Esophagus (tissue), 2 donors: ENCODE results near the gene LOXL4. TPM values are rescaled to one million over a fixed set of nuclear protein-coding genes. Genes with fewer than 3 reads are reported as not detected.

ENCODE experiments used
- H3K27ac ChIP-seq, 2 donors: one replicate each; pipeline ENCODE4 v1.5.1; 2013; ENCODE audit warnings: low read depth in 2 of 2, mild to moderate bottlenecking in 2 of 2, inconsistent platforms in 1 of 2, low read length in 1 of 2, moderate library complexity in 1 of 2
- H3K27me3 ChIP-seq, 2 donors: one replicate each; pipeline ENCODE4 v1.6.1; 2013; ENCODE audit warnings: low read length in 2 of 2, control low read depth in 1 of 2, mild to moderate bottlenecking in 1 of 2; ENCODE audit not compliant: insufficient read depth in 2 of 2, control insufficient read depth in 1 of 2
- H3K36me3 ChIP-seq, 2 donors: one replicate each; pipeline ENCODE4 v1.6.1; 2013; ENCODE audit warnings: low read length in 1 of 2; ENCODE audit not compliant: control insufficient read depth in 2 of 2, insufficient read depth in 2 of 2
- H3K4me1 ChIP-seq, 2 donors: one replicate each; pipeline ENCODE4 v1.6.1; 2013; ENCODE audit warnings: low read length in 1 of 2; ENCODE audit not compliant: control insufficient read depth in 2 of 2, insufficient read depth in 2 of 2
- H3K4me3 ChIP-seq, 2 donors: one replicate each; pipeline ENCODE4 v1.5.1; 2013; ENCODE audit warnings: low read length in 2 of 2, mild to moderate bottlenecking in 2 of 2, low read depth in 1 of 2, moderate library complexity in 1 of 2
- H3K9me3 ChIP-seq, 2 donors: one replicate each; pipeline ENCODE4 v1.6.1; 2013; ENCODE audit warnings: mild to moderate bottlenecking in 2 of 2, low read depth in 1 of 2, low read length in 1 of 2, moderate library complexity in 1 of 2; ENCODE audit not compliant: control insufficient read depth in 2 of 2, insufficient read depth in 1 of 2
- WGBS, 2 donors: extraction: QIAGEN DNeasy Blood & Tissue Kit; methylation state at CpG; one replicate each; pipeline ENCODE4 v1.1.7; 2013; 5-methylcytosine and 5-hydroxymethylcytosine counted together
- polyA plus RNA-seq, 2 donors: library from polyadenylated mRNA; stranded (reverse); fragments of 200-250 nt; gene quantifications; one replicate each; pipeline ENCODE4 v1.2.3, GENCODE V29; 2013
- donor health status: healthy with polysubstance abuse.
- donor health status: Bipolar disorder and iron deficiency.

Gene LOXL4
- polyA plus RNA-seq, 2 donors = 0.49 to 0.60 TPM

DNA sequence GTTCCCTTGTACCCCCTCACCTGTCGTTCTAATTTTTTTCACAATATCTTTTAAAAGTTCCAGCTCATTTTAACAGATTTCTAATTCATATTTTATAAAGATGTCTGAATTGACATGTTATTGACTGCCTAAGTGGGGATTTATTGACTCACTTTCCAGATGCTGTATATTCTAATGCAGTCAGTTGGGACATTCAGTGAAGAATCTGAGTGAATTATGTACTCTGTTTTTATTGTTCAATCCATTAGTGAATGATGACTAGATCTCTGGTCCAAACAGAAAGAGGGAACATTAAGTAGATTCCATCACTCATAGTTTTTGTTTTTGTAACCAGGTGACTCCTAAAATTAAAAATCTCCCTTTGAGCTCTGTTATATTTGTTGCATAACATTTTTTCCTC, 54.3 kb downstream of the LOXL4 start:
- Histone ChIP-seq H3K27me3 (no peaks in the 10 kb centered on the region), H3K36me3 (peaks cover 0 to 3% of the 10 kb centered on the region in 2 donors), H3K4me1 (no peaks in the 10 kb centered on the region), H3K4me3 (no peak overlapping the region), H3K27ac (no peak overlapping the region), H3K9me3 (no peaks in the 10 kb centered on the region)
- 90 to 93% methylated on average over 1 of the region's 1 CpG for WGBS, 2 donors

DNA sequence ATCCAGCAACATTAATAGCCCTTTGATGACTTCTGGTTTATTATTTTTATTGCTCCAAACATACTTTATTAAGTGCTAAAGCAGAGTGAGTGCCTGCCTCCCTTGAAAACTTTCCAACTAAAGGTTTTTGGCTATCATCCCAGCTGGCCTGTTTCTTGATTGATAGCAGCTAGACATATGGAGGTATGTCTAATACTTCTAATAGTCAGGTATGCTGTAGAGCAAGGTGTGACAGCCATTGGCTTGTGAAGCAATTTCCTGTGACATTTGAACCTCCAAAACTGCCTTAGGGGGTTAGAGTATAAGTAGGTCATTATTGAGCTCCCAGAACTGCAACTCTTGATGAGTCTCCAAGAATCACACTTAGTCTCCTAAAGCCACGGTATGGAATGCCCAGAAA, 55.8 kb downstream of the LOXL4 start:
- WGBS, 2 donors = 48 to 63% methylated on average over 1 of the region's 1 CpG
- Histone ChIP-seq H3K9me3 (no peaks in the 10 kb centered on the region), H3K4me1 (no peaks in the 10 kb centered on the region), H3K36me3 (peaks cover 3 to 4% of the 10 kb centered on the region in 2 donors), H3K27ac (no peak overlapping the region), H3K4me3 (no peak overlapping the region), H3K27me3 (no peaks in the 10 kb centered on the region)

DNA sequence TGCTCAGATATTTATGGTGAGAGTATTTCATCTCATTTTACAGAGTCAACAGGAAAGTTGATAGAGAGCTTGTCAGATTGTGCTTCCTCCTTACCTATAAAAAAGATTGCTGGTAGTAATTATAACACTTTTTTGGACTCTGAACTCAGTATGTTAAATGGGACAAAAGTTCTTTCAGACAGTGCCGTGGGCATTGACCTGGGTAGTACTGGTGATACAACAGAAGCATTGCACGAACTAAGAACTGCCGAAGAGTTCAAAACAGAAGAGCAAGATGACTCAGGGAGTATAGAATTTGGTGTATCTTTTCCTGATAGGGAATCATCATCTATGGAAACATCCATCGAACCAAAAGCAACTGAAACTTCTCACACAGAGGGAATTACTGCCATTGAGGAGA, 58.6 kb downstream of the LOXL4 start:
- 81 to 96% methylated on average over 4 of the region's 4 CpGs for WGBS, 2 donors
- H3K27ac ChIP-seq = no peak overlapping the region
- H3K9me3 ChIP-seq = no peaks in the 10 kb centered on the region
- H3K4me3 ChIP-seq = no peak overlapping the region
- no peaks in the 10 kb centered on the region for H3K27me3 ChIP-seq
- H3K4me1 ChIP-seq = no peaks in the 10 kb centered on the region
- H3K36me3 ChIP-seq = peaks cover 3 to 4% of the 10 kb centered on the region in 2 donors

DNA sequence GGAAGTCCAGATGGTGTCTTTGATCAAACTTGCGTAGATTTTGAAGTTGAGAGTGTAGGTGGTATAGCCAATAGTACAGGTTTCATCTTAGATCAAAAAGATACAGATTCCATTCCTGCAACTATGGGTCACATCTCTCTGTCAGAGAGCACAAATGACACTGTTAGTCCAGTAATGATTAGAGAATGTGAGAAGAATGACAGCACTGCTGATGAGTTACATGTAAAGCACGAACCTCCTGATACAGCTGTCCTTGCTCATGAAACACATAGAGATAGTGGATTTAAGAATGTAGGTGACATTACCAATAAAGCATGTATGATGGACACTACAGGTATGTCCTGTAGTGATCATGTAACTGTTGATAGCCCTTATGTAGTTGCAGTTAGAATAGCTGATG, 59.1 kb downstream of the LOXL4 start:
- H3K27ac ChIP-seq = no peak overlapping the region
- no peaks in the 10 kb centered on the region for H3K4me1 ChIP-seq
- H3K27me3 ChIP-seq = no peaks in the 10 kb centered on the region
- 94 to 98% methylated on average over 2 of the region's 2 CpGs for WGBS, 2 donors
- no peaks in the 10 kb centered on the region for H3K9me3 ChIP-seq
- peaks cover 3 to 4% of the 10 kb centered on the region in 2 donors for H3K36me3 ChIP-seq
- H3K4me3 ChIP-seq = no peak overlapping the region

DNA sequence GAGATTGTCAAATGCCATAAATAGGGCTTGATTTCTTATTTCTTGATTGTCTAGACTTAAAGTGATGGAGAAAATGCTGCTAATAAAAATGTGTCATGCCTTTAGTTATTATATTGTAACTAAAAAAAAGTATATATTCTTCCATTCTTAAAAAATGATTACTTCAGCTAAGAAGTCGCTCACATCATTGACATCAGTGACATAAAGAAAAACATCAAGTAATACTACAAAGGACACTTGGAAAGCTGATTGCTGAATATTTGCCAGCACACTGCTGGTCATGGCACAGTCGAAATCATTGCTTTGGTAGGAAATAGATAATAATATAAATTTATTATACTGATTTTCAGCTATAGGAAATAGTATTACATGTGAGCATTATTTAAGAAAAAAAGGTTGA, 62.6 kb downstream of the LOXL4 start:
- Histone ChIP-seq H3K9me3 (no peaks in the 10 kb centered on the region), H3K27me3 (no peaks in the 10 kb centered on the region), H3K4me1 (no peaks in the 10 kb centered on the region), H3K36me3 (peaks cover 3 to 4% of the 10 kb centered on the region in 2 donors), H3K4me3 (no peak overlapping the region), H3K27ac (no peak overlapping the region)
- WGBS, 2 donors = 94 to 96% methylated on average over 2 of the region's 2 CpGs

DNA sequence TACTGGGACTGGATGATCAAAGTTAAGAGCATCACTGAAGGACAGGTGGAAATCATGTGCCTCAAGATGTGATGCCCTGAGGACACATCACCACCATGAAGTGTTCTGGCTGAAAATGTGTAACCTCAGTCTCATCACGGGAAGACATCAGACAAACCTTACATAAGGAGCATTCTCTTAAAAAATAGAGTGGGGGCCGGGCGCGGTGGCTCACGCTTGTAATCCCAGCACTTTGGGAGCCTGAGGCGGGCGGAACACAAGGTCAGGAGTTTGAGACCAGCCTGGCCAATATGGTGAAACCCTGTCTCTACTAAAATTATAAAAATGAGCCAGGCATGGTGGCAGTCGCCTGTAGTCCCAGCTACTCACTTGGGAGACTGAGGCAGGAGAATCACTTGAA, 65.6 kb downstream of the LOXL4 start:
- 92 to 93% methylated on average over 8 of the region's 8 CpGs for WGBS, 2 donors
- Histone ChIP-seq H3K4me1 (no peaks in the 10 kb centered on the region), H3K27ac (no peak overlapping the region), H3K9me3 (no peaks in the 10 kb centered on the region), H3K27me3 (no peaks in the 10 kb centered on the region), H3K4me3 (no peak overlapping the region), H3K36me3 (no peaks in the 10 kb centered on the region)

DNA sequence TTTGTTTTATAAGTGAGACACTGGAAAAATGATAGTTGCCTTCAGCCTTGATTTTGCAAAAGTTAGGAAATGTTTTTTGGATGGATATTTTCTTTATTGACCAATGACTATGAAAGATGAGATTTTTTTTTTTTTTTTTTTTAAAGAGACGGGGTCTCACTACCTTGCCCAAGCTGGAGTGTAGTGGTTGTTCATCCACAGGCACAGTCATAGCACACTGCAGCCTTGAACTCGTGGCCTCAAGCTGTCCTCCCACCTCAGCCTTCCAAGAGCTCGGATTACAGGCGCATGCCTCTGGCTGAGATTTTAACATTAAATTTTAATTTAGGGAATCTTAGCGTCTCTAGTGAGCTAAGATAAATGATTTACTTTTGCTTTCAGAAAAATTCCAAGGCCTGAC, 66.2 kb downstream of the LOXL4 start:
- H3K4me3 ChIP-seq = no peak overlapping the region
- H3K27ac ChIP-seq = no peak overlapping the region
- H3K36me3 ChIP-seq = no peaks in the 10 kb centered on the region
- no peaks in the 10 kb centered on the region for H3K27me3 ChIP-seq
- 94 to 96% methylated on average over 5 of the region's 5 CpGs for WGBS, 2 donors
- H3K4me1 ChIP-seq = no peaks in the 10 kb centered on the region
- no peaks in the 10 kb centered on the region for H3K9me3 ChIP-seq

Other genes with a start within 250 kb of the LOXL4 start
- gene CRTAC1, start 237.6 kb downstream of the LOXL4 start, polyA plus RNA-seq = 1 to 10 TPM; 1.4 to 2.4 TPM
- 1 to 10 TPM; 4.9 to 7.4 TPM for gene R3HCC1L, start 133.5 kb downstream of the LOXL4 start, polyA plus RNA-seq
- gene PYROXD2, start 147.0 kb upstream of the LOXL4 start, polyA plus RNA-seq = 1 to 10 TPM; 1.2 to 3.9 TPM
- 10 to 100 TPM; 20.4 to 24.6 TPM for gene HPS1, start 178.7 kb upstream of the LOXL4 start, polyA plus RNA-seq